Activated T-helper 1 cell treated with anti-CD3 and anti-CD28 coated beads, Interleukin-2, amount 50 U/mL, for 16 hours (primary cell): ENCODE results near the gene CHRNE.
"Not testable (repeated sequence)": the region's sequence is repeated elsewhere in the genome, so short reads cannot be mapped to it uniquely, and the experiment has no call there.

Source experiments
- DNase-seq, 2 donors: peaks; one replicate each; pipeline ENCODE4 v3.0.0-alpha.2; 2020; ENCODE audit warnings: low read depth in 1 of 2, low spot score in 1 of 2

CHRNE gene

DNA sequence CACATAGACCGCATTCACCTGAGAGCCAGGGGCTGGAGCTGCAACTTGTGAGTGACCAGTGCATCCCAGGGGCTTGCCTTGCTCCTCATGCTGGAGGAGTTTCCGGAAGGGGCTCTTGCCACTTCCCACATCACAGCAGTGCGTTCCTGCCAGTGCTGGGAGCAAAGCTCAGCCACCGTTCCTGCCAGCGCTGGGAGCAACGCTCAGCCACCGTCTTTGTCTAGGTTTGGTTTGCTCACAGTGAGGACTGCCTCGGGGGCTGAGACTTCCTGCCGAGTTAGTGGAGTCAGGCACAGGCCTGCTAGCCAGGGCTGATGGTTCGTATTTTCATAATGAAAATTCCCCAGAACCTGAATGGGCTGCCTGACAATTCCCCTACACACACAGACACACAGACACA, 5.4 kb upstream of the CHRNE start:
- DNase-seq: no peak

DNA sequence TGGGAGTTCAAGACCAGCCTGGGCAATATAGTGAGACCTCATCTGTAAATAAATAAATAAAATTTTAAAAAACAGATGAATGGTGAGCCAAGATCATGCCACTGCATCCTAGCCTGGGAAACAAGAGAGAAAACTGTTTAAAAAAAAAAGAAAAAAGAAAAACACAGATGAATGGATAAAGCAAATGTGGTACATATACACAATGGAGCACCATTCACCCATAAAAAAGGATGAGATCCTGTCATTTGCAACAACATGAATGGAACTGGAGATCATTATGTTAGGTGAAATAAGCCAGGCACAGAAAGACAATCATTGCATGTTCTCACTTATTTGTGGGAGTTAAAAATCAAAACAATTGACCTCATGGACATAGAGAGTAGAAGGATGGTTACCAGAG, 3.7 kb upstream of the CHRNE start:
- DNase-seq: not testable (repeated sequence)

DNA sequence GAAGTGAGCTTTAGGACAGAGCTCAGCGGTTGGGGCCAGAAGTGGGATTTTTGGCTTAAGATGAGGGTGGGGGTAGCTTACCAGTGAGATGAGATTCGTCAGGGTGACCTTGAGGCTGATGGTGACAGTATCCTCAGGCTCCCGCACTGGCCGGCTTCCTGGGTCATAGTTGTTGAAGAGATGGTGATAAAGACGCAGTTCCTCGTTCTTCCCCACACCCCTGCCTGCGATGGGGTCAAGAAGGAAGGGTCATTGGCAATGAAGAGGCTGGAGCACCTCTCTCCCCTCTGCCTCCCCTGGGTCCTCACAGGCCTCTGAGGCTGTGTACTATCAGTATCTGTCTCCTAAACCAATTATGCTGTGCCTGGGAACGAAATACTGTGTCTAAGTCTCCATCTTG, 358 bp downstream of the CHRNE start:
- DNase-seq: no peak

DNA sequence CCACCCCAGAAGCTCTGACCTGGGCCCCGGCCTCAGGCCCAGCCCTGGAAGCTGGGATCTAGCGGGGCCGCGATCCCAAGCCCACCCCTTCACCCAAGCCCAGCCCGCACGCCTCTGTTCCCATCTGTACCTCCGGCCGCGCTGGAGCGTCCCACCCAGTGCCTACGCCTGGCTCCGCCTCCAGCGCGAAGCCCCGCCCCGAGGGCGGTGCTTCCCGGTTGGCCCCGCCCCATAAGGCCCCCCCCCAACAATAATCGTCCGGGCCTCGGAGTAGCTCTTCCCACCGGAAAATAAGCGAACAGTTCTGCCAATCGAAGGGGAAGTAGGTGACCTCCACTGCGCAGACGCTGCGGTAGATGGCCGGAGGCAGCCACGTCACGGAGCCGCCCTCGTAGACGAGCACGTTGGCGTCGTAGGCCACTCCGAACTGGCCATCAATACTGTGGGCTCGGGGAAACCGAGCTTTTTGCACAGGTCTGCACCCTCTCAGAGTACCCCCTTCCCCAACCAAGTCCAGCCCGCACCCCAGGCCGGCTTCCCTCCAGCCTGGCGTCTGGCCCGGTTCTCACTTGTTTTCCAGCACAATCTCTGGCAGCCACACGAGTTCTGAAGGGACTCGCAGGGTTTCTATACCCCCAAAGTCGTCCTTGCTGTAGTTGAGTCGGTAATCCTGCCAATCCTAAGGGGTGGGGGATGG, 1.1 kb downstream of the CHRNE start:
- DNase-seq: no peak

DNA sequence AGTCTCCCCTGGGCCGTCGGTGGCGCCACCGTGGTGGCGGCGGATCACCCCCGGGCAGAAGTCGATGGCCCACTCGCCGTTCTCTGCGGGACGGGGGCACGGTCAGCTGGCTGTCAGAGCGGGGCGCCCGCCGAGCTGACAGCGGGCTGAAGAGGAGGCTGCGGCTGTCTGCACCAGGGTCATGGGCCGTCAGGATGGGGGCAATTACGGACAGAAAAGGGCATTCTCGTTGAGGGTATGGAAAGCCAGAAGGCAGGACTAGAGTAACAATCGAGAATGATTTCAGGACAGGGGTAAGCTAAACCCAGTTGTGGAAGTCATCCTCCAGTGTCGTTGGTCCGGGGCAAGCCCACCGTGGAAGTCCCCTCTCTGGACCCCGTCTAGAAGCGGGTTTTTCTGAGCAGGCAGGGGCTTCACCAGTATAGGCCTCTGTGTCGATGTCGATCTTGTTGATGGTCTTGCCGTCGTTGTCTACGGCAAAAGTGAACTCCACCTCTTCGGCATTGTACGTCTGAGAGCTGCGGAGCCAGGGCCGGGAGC, 1.7 kb downstream of the CHRNE start:
- no peak for DNase-seq

DNA sequence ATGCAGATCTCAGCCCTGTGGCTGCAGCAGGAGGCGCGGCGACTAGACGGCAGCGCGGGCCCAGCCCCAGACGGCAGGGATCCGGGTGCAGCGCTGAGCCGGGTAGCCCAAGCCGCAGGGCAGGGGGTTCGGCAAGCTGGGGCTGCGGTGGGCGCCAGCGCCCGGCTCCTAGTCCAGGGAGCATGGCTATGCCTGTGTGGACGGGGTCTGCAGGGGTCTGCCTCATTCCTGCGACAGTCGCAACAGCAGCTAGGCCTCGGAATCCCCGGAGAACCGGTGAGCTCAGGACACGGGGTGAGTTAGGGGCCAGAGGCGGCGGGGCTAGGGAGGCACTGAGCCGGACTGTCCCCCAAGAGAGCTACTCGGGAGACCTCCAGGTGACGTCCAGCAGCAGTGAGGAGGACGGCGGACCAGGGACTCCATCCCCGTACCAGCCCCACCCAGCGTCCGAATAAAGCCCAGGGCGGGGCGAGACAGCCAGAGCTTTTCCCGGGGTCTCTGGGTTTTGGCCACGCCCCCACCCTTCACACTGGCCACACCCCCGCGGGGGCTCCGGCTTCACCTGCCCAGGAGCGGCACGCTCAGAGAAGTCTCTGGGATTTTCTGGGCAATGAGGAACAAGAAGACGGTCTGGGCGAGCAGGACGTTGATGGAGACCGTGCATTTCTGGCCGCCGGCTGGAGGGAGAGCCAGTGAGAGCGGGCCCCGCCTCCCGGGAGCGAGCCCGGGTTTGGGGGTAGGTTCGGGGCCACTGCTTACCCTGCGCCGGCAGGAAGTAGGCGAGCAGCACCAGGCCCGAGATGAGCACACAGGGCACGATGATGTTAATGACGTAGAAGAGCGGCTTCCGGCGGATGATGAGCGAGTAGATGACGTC, 2.4 kb downstream of the CHRNE start:
- DNase-seq: peak in 1 of 2 donors; percentile 42

DNA sequence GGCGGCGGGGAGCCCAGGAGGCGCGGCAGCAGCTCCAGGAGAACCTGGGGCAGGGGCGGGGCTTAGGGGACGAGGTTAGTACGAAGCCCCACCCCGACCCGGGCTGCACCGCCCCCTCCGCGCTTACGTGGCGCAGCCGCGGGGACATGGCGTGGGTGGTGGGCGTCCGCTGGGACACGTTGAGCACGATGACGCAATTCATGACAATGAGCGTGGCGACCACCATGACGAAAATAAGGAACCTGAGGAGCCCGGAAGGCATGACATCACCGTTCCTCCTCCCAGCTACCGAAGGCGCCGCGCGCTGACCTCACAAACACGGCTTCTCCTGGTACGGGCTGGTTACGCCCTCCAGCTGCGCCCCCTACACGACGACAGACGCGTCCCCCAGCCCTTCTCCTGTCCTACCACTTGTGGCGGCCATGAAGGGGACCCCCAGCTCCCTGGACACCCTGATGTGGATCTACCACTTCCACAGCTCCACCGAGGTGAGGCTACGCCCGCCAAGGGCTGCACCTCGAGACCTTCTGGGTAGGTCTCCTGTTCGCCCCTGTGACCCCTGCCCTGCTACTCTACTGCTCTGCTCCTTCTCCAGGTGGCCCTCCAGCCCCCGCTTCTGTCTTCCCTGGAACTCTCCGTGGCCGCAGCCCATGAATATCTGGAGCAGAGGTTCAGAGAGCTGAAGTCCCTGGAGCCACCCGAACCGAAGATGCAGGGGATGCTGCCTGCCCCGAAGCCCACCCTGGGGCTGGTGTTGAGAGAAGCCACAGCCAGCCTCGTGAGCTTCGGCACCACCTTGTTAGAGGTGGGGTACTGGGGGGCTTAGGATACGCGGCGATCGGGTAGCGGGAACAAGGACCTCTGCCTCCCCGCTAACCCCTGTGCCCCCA, 3.3 kb downstream of the CHRNE start, which contains the start of gene C17orf107:
Gene C17orf107 (plus strand): TSS at position 196 of the 890 bp plus-strand sequence. CDS start 227 bp downstream, at position 423.
- DNase-seq: peak; percentile 74 to 92

DNA sequence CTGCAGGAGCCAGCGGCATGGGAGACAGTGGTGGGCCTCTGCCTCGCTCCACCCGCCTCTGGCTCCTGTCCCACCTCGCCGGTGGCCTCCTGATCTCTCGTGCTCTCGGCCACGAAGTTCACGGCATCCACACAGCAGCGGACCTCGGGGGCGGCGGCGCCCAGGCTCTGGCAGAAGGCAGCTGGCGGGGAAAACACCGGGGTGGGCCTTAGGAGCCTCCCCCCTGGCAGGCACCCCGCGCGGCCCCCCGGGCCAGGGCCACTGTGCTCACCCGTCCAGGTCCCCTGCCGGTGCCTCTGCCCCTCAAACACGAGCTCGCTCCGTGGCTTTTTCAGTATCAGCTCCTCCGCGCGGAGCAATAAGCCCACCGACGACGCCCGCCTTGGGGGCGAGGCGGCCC, 4.0 kb downstream of the CHRNE start:
- DNase-seq: no peak

DNA sequence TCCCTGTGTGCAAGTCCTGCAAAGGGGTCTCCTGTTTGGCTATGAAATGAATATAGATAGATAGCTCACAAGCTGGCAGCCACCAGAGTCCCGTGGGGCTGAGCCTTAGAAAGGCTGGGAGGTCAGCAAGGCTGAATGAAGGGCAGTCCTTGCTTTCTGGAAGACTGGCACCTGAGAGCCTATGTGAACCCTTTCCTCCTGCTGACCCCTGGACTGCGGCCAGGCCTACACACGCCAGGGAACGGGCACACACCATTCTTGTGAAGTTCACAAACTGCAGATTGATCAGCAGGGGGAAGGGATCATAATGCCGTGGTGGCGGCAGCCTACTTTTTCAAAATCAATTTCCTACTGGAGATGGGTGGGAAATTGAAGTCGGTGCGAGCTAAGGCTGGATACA, 4.5 kb downstream of the CHRNE start:
- no peak for DNase-seq

DNA sequence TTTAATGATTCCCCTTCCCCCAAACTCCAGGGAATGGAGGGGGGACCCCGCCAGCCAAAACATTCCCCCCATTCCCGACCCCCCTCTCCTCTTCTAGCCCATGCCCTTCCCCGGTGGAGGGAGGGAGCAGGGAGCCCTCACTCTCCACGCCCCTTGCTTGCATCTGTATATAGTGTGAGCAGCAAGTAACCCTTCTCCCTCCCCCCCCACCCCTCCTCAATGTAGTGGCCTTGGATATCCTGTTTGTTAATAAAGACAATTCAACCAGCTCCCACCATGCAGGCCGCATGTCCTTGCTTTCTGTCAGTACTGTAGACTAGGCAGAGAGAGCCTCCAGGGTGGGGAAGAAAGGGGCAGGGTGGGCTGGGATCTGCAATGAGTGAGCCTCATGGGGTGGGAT, 5.1 kb downstream of the CHRNE start:
- DNase-seq: no peak

DNA sequence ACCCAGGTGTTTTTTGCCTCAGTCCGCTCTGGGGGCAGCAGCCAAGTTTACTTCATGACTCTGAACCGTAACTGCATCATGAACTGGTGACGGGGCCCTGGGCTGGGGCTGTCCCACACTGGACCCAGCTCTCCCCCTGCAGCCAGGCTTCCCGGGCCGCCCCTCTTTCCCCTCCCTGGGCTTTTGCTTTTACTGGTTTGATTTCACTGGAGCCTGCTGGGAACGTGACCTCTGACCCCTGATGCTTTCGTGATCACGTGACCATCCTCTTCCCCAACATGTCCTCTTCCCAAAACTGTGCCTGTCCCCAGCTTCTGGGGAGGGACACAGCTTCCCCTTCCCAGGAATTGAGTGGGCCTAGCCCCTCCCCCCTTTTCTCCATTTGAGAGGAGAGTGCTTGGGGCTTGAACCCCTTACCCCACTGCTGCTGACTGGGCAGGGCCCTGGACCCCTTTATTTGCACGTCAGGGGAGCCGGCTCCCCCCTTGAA, 5.7 kb downstream of the CHRNE start:
- DNase-seq: no peak

DNA sequence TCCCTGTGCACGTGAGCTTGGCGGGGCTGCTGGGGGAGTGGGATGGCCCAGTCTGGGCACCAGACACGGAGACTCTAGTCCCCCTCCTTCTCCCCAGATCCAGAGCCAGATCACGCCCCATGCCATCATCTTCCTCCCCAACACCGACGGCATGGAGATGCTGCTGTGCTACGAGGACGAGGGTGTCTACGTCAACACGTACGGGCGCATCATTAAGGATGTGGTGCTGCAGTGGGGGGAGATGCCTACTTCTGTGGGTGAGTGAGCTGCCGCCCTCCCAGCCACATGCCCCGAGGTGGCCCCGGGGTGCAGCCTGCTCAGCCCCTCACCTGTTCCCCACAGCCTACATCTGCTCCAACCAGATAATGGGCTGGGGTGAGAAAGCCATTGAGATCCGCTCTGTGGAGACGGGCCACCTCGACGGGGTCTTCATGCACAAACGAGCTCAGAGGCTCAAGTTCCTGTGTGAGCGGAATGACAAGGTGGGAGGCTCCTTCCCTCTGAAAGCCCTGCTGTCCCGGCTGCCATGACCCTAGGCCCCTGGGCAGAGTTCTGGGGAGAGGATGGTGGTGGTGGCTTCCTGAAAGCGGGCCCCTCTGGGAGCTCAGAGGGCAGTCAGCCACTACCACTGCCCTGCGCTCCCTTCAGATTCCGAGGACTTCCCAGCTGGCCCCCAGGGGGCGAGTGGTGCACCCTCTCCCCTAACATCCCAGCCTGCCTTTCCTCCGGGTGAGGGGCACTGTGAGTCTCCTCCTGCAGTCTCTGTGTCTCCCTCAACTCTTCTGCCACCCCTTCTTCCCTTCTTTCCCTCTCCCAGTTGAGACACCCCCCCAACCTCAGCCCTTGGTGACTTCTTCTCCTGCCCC, 6.3 kb downstream of the CHRNE start:
- DNase-seq: no peak

DNA sequence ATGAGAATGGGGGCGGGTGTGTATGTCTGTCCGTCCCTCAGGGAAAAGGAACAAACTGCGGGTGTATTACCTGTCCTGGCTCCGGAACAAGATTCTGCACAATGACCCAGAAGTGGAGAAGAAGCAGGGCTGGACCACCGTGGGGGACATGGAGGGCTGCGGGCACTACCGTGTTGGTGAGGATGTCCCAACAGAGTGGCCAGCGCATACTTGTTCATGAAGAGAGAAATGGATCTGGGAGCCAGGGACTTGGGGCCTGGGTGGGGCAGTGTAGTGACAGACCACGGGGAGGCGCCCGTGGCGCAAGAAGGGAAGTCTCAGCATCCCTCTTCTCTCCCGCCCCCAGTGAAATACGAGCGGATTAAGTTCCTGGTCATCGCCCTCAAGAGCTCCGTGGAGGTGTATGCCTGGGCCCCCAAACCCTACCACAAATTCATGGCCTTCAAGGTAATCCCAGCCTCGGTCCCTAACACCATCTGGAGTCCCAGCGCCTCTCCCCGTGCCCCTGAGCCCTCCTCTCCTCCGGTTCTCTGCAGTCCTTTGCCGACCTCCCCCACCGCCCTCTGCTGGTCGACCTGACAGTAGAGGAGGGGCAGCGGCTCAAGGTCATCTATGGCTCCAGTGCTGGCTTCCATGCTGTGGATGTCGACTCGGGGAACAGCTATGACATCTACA, 7.1 kb downstream of the CHRNE start:
- DNase-seq: no peak

DNA sequence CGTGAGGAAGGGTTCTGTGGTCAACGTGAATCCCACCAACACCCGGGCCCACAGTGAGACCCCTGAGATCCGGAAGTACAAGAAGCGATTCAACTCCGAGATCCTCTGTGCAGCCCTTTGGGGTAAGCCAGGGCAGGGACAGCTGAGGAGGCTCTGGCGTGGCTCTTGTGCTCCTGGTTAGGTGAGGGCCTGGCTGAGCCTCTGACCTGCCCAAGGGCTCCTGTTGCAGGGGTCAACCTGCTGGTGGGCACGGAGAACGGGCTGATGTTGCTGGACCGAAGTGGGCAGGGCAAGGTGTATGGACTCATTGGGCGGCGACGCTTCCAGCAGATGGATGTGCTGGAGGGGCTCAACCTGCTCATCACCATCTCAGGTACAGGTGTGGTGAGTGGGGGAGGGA, 7.8 kb downstream of the CHRNE start:
- no peak for DNase-seq

DNA sequence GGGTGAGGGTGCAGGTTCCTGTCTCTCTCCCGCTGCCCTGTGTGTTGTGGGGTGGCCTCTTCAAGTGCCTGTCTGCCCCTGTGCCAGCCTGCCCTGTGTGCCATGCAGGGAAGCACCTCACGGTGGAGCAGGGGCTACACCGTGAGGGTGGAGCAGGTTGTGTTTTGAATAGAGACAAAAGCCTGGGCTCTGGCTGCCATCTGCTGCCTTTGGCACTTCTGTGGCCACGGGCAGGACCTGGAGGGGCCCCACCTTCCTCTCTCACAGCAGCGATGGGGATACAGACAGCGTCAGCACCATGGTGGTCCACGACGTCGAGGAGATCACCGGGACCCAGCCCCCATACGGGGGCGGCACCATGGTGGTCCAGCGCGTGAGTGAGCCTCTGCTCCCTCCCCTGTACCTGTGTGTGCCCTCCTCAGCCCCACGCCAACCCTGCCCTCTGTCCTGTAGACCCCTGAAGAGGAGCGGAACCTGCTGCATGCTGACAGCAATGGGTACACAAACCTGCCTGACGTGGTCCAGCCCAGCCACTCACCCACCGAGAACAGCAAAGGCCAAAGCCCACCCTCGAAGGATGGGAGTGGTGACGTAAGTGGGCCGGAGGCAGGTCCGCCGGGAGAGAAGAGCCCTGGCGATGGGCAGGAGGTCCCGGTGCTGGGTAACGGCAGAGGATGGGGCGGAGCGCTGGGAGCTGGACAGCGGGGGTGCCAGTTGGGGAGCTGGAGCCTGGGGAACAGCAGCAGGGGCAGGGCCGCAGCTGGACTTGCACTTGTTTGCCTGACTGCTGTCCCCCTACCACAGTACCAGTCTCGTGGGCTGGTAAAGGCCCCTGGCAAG, 9.0 kb downstream of the CHRNE start:
- no peak for DNase-seq

DNA sequence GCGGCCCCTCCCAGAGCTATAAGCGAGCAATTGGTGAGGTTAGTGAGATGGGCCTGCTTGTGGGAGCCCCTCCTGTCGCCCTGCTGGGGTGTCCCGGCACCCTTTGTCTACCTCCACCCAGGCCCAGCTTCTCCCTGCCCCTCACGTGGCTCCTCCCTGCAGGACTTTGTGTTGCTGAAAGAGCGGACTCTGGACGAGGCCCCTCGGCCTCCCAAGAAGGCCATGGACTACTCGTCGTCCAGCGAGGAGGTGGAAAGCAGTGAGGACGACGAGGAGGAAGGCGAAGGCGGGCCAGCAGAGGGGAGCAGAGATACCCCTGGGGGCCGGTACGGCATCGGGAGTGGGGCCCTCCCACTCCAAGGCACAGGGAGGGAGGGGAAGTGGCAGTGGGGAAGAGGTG, 9.6 kb downstream of the CHRNE start:
- DNase-seq: no peak

DNA sequence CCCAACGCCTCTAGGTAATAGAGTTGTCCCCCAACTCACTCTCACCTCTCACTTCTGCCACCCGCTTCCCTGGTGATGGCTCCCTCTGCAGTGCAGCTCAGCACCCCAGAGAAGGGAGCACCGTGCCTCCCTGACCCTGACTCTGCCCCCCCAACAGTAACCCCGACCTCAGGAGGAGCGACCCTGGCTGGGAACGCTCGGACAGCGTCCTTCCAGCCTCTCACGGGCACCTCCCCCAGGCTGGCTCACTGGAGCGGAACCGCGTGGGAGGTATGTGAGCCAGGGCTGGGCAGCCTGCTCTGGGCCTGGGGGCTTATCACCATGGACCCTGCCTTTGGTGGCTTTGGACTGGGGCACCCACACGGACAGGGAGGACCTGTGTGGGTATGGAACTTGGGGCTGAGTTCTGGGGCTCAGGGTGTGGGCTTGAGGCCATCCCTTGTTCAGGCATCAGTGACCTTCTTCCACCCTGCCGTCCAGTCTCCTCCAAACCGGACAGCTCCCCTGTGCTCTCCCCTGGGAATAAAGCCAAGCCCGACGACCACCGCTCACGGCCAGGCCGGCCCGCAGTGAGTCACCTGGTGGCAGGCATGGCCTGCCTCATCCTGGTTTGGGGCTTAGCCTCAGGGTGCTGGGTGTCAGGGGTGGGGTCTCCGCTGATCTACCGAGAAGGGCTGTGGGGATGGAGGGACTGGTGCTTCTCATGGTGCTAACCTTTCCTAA, 10.2 kb downstream of the CHRNE start:
- DNase-seq: no peak
